Nephron (organoid): ENCODE results near the gene KCNRG.

ENCODE experiments used
- H3K27ac Mint-ChIP-seq, 3 experiments: 2 replicates each; pipeline ENCODE4 v1.8.0; 2020; ENCODE audit warnings: mixed read lengths in 3 of 3, mild to moderate bottlenecking in 2 of 3, moderate library complexity in 1 of 3
- H3K27me3 Mint-ChIP-seq: 2 replicates; pipeline ENCODE4 v1.8.0; 2021; ENCODE audit warnings: low read depth, mild to moderate bottlenecking, moderate library complexity, mixed read lengths
- H3K36me3 Mint-ChIP-seq: 2 replicates; pipeline ENCODE4 v1.8.0; 2020; ENCODE audit warnings: low read depth, mixed read lengths
- H3K4me1 Mint-ChIP-seq: 2 replicates; pipeline ENCODE4 v1.8.0; 2020; ENCODE audit warnings: mixed read lengths
- H3K4me3 Mint-ChIP-seq, 3 experiments: 2 replicates each; pipeline ENCODE4 v1.8.0; 2020; ENCODE audit warnings: mild to moderate bottlenecking in 3 of 3, mixed read lengths in 3 of 3, moderate library complexity in 2 of 3
- H3K9me3 Mint-ChIP-seq: 2 replicates; pipeline ENCODE4 v1.8.0; 2020; ENCODE audit warnings: mixed read lengths
- TF ChIP-seq, protein P1 (sequence below), 3 experiments: fragments of 200-600 bp; sonication (generic); IDR thresholded peaks; one replicate each; pipeline ENCODE4 v1.5.0; 2021; ENCODE audit warnings: antibody characterized with exemption in 3 of 3; ENCODE audit not compliant: unreplicated experiment in 3 of 3

The KCNRG gene

DNA sequence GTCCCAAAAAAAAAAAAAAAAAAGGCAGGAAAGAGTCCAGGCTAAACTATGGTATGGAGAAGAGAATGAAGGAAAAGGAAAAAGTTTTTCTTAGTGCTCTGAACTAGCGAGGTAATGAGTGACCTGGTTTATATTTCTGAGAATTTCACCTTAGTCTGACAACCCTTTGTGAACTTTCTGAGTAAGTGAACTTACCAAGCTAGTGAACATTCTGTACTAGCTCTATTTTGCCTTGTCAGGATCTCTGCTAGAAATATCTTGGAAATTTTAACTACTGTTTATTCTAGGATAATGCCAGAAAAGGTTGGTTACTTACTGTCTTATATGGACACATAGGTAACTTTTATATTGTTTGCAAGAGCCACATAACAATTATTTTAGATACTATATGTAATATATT is 14.0 kb upstream of the KCNRG start:
- Mint-ChIP-seq H3K9me3 (no peaks in the 10 kb centered on the region), H3K36me3 (peaks cover 64% of the 10 kb centered on the region), H3K27ac (peak overlapping the region in 2 of 3 experiments; percentile 29 to 76), H3K27me3 (no peaks in the 10 kb centered on the region), H3K4me1 (peaks cover 34% of the 10 kb centered on the region), H3K4me3 (no peak overlapping the region)
- TF ChIP-seq, protein P1, sequence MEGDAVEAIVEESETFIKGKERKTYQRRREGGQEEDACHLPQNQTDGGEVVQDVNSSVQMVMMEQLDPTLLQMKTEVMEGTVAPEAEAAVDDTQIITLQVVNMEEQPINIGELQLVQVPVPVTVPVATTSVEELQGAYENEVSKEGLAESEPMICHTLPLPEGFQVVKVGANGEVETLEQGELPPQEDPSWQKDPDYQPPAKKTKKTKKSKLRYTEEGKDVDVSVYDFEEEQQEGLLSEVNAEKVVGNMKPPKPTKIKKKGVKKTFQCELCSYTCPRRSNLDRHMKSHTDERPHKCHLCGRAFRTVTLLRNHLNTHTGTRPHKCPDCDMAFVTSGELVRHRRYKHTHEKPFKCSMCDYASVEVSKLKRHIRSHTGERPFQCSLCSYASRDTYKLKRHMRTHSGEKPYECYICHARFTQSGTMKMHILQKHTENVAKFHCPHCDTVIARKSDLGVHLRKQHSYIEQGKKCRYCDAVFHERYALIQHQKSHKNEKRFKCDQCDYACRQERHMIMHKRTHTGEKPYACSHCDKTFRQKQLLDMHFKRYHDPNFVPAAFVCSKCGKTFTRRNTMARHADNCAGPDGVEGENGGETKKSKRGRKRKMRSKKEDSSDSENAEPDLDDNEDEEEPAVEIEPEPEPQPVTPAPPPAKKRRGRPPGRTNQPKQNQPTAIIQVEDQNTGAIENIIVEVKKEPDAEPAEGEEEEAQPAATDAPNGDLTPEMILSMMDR (IDR thresholded peaks at IDR 0.05; ENCODE audit: unreplicated experiment in 3 of 3), result no peak

DNA sequence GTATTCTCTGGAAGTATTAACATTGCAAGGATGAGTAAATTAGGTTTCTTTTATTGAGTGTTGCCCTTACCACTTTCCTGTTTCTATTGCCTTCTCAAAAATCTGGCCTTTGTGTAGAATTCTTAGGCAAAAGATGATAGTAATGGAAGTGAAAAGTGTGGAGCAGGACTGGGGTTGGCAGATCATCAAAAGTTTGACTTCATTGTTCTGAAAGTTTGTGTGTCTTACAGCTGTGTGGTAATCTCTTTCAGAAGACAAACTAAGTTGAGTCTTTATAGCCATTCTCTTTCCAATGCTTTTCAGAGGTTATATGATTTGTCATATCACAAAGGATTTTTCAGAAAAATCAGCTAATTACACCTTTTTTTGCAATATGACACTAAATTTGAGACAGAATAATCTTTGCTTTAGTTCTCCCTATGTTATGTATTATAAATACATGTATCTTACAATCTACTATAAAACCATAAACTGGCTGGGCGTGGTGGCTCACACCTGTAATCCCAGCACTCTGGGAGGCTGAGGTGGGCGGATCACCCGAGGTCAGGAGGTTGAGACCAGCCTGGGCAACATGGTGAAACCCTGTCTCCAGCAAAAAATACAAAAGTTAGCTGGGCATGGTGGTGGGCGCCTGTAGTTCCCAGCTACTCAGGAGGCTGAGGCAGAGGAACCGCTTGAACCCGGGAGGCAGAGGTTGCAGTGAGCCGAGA is 8.7 kb upstream of the KCNRG start:
- no peaks in the 10 kb centered on the region for H3K27me3 Mint-ChIP-seq
- H3K9me3 Mint-ChIP-seq, result no peaks in the 10 kb centered on the region
- H3K27ac Mint-ChIP-seq, result peak overlapping the region in 1 of 3 experiments; percentile 67
- H3K4me1 Mint-ChIP-seq, result peaks cover 7% of the 10 kb centered on the region
- TF ChIP-seq, protein P1 (IDR thresholded peaks at IDR 0.05; ENCODE audit: unreplicated experiment in 3 of 3), result no peak
- peaks cover 83% of the 10 kb centered on the region for H3K36me3 Mint-ChIP-seq
- H3K4me3 Mint-ChIP-seq, result no peak overlapping the region

DNA sequence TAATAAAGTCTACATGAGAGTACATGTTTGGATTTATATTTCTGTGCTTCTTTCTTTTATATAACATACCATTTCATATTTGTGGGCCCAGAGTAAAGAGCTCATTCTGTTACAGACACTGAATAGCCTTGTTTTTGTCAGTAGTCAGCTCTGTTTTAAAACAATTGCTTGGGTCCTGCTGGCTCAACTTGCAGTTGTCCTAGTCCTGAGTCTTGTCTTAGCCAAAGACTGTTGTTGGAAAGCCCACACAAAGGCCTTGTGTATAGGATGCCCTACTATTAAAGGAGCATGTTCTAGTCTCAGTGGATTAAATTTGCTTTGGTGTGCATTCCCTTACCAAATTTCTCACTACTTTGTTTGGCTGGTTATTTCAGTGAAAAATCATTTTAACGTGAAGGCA is 3.8 kb upstream of the KCNRG start:
- TF ChIP-seq, protein P1 (IDR thresholded peaks at IDR 0.05; ENCODE audit: unreplicated experiment in 3 of 3), result no peak
- H3K4me1 Mint-ChIP-seq, result peaks cover 24% of the 10 kb centered on the region
- H3K4me3 Mint-ChIP-seq, result no peak overlapping the region
- H3K36me3 Mint-ChIP-seq, result peaks cover 82% of the 10 kb centered on the region
- H3K27me3 Mint-ChIP-seq, result no peaks in the 10 kb centered on the region
- H3K27ac Mint-ChIP-seq, result no peak overlapping the region
- no peaks in the 10 kb centered on the region for H3K9me3 Mint-ChIP-seq

DNA sequence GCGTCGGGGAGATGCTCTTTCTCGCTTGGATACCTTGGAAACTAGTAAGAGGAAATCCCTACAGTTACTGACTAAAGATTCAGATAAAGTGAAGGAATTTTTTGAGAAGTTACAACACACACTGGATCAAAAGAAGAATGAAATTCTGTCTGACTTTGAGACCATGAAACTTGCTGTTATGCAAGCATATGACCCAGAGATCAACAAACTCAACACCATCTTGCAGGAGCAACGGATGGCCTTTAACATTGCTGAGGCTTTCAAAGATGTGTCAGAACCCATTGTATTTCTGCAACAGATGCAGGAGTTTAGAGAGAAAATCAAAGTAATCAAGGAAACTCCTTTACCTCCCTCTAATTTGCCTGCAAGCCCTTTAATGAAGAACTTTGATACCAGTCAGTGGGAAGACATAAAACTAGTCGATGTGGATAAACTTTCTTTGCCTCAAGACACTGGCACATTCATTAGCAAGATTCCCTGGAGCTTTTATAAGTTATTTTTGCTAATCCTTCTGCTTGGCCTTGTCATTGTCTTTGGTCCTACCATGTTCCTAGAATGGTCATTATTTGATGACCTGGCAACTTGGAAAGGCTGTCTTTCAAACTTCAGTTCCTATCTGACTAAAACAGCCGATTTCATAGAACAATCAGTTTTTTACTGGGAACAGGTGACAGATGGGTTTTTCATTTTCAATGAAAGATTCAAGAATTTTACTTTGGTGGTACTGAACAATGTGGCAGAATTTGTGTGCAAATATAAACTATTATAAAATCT is 2.7 kb upstream of the KCNRG start:
- Mint-ChIP-seq H3K9me3 (no peaks in the 10 kb centered on the region), H3K36me3 (peaks cover 81% of the 10 kb centered on the region), H3K4me1 (peaks cover 30% of the 10 kb centered on the region), H3K27ac (peak overlapping the region in 1 of 3 experiments; percentile 2), H3K4me3 (no peak overlapping the region), H3K27me3 (no peaks in the 10 kb centered on the region)
- TF ChIP-seq, protein P1 (IDR thresholded peaks at IDR 0.05; ENCODE audit: unreplicated experiment in 3 of 3), result no peak

DNA sequence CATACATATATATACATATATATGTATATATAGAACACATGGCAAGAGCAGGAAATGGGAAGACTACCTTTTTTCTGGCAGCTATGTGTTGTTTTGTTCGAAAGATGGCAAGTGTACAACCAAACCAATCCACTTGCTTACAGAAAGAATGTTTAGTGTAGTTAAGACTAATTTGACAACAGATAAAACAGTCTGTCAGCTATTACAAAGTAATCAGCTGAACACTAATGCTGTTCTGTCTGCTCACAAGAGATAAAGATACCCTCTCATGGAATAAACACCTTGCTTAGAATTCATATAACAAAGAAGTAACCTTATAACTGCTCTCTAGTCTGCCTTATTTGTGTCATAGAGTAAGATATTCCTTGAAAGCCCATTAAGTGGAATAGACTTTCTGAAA is 858 bp upstream of the KCNRG start:
- Mint-ChIP-seq H3K9me3 (no peaks in the 10 kb centered on the region), H3K27ac (peak overlapping the region in 1 of 3 experiments; percentile 63), H3K4me1 (peaks cover 39% of the 10 kb centered on the region), H3K27me3 (no peaks in the 10 kb centered on the region), H3K36me3 (peaks cover 86% of the 10 kb centered on the region), H3K4me3 (no peak overlapping the region)
- TF ChIP-seq, protein P1 (IDR thresholded peaks at IDR 0.05; ENCODE audit: unreplicated experiment in 3 of 3), result no peak
